ENCODE measurements around the gene SYNJ2. TPM values are rescaled to one million over a fixed set of nuclear protein-coding genes. Genes with fewer than 3 reads are reported as not detected.

The SYNJ2 gene
- total RNA-seq, 1 donor from 2014 or later: 7.4 TPM

- peak; percentile 90 for DNase-seq
Measured at GRCh38 chr6:158058171-158058651, 76.5 kb downstream of the SYNJ2 start.

- no peak for DNase-seq
Measured at GRCh38 chr6:158059108-158059507, 77.4 kb downstream of the SYNJ2 start.

DNA sequence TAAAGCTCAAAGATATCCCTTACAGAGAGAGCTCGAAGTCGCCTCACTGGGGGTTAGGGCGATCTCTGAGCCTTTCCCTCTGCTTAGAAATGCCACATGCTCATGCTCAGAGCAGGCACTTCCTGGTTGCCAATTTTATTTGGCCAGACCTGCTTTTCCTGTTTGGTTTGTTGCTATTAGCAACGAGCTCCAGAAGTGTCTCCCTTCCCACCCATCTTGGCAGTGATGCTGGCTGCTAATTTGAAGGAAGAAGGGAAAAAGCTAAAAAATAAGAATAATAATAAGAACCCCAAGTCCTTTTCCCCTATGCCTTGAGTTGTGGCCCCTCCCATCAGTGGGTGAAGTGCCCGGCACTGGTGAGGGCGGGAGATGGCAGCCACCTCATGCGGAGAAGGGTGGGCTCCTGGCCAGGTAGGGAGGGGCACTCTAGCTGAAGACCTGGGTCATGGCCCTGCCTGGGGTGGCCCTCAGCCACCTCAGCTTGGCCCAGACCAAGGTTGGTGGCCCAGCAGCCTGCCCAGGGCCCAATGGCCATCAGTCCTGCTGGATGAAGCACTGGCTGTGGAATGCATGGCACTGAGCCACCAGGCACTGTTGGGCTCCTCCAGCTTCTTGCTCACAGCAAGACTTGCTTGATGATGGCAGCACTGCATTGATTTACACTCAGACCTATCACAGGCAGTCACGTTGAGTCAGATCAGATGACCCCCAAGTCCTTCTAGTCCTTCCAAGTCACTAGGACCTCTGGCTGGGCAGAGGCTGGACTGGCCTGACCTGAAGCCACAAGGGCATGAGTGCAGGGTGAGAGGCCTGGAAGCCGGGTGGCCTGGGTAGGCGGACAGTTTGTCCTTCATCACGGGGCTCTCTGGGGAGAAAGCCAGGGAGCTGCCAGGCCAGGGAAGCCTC, 79.0 kb downstream of the SYNJ2 start:
- peak; percentile 86 for DNase-seq

DNA sequence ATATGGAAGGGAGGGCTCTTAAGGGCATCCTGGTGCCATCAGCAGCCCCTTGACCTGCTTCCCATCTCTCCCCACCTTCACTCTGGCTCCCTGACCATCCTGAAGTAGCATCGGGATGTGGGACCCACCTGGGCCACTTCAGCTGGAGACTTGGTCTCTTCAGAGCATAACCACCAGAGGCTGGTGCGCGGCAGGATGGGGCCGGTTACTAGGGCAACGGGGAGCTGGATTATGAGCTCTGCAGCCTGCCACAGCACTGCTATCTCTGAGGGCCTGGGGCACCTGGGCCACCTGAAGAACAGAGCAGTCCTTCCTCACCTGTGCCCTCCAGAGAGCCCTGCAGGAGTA, 79.7 kb downstream of the SYNJ2 start:
- no peak for DNase-seq

GRCh38 chr6:158061709-158062461, 80.2 kb downstream of the SYNJ2 start:
- no peak for DNase-seq

- DNase-seq: no peak
Measured at GRCh38 chr6:158063736-158064135, 82.1 kb downstream of the SYNJ2 start.

DNA sequence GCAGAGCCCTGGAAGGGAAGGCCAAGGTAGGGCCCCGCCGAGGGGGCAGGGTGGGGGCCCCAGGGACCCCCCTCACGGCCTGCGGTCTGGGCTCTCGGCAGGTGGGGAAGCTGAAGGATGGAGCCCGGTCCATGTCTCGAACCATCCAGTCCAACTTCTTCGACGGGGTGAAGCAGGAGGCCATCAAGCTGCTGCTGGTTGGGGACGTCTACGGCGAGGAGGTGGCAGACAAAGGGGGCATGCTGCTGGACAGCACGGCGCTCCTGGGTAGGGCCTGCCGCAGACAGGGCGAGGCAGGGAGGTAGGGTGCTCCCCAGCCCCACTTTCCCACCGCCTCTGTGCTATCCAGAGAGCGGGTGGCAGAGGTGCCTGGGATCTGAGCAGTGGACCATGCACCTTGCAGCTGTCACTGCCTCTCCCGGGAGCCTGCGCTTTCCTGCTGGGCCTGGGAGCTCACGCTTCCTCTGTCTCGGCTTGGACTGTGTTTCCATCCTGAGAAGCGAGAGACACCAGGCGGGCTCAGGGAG, 83.1 kb downstream of the SYNJ2 start:
- no peak for DNase-seq

GRCh38 chr6:158066136-158066781, 84.6 kb downstream of the SYNJ2 start:
- no peak for DNase-seq

GRCh38 chr6:158067436-158068015, 85.9 kb downstream of the SYNJ2 start:
- DNase-seq: no peak

- DNase-seq: no peak
Measured at GRCh38 chr6:158068156-158068892, 86.7 kb downstream of the SYNJ2 start.

- no peak for DNase-seq
Measured at GRCh38 chr6:158068893-158069799, 87.5 kb downstream of the SYNJ2 start.

- DNase-seq: no peak
Measured at GRCh38 chr6:158069800-158070195, 88.1 kb downstream of the SYNJ2 start.

DNA sequence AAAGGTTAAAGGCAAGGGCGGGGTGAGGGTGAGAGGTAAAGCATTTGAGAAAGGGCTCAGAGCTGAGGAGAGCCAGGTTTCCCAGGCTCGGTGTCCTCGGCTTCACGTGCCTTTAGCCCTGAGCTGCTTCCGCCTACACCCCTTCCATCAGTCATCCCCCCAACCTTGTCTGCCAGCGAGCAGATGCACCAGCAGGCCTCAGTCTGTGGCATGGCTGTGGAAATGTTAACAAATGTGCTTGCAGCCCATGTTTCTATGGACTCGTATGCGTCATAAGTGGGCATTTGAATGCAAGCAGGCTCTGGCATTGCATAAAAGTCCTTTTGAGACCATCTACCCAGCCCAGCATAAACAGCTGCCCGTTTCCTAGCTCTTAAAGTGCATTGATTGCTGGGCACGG, 88.8 kb downstream of the SYNJ2 start:
- no peak for DNase-seq

DNA sequence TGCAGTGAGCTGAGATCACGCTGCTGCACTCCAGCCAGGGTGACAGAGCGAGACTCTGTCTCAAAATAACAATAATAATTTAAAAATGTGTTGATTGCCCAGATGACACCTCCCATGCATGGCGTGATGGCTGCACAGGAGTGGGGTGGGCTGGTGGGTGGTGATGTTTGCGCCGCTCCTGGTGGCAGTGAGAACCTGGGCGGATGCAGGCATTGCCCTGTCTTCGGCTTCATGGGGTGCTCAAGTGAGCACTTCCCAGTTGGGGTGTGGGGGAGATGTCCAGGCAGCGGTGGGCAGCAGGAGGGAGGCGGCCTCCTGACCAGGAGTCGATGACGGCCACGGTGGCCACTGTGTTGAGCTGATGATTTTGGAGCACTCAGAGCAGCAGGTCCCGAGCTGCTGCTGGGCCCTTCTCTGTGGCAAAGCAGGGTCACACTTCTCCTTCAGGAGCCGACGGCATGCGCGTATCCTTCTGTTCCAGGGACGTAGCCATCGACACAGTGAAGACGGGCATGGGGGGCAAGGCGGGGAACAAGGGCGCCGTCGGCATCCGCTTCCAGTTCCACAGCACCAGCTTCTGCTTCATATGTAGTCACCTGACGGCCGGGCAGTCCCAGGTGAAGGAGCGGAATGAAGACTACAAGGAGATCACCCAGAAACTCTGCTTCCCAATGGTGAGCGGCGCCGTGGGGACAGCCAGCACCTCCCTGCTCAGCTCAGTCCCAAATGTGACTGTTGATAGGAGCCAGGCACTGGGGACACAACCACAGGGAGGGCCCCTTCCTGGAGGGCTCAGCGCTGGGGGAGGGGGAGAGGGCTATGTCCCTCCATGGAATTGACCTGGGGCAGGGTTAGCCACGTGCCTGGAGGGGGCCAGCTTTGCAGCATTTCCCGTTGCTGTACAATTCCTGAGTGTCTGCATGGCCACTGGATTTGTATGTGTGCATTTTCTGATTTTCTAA, 89.7 kb downstream of the SYNJ2 start:
- no peak for DNase-seq

- DNase-seq: peak; percentile 11
Measured at GRCh38 chr6:158072083-158072721, 90.5 kb downstream of the SYNJ2 start.

- no peak for DNase-seq
Measured at GRCh38 chr6:158073776-158074175, 92.1 kb downstream of the SYNJ2 start.

GRCh38 chr6:158076548-158076947, 94.9 kb downstream of the SYNJ2 start:
- DNase-seq: no peak

GRCh38 chr6:158077676-158078075, 96.0 kb downstream of the SYNJ2 start:
- DNase-seq: no peak

DNA sequence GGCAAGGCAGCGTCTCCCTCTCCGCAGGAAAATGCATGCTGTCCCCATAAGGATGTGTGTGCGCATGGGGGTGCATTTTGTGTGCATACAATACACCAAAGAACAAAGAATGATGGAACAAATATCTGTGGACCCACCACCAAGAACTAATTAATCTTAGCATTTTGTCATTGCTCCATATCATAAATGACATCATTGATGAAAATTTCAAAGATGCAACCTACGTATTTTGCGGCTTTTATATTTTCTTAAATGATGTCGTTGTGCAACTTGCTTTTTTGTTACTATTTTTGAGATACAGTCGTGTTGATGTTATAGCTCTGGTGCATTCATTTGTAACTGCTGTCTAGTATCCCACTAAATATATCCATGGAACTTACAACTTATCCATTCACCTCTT, 96.7 kb downstream of the SYNJ2 start:
- no peak for DNase-seq

All from skin of body (tissue), 2 donors.